ENCODE data around the gene GPR152.
A peak's percentile ranks its signal among the peaks of the same experiment; 100 is the strongest.

GPR152 gene

GRCh38 chr11:67435727-67436458, 16.6 kb downstream of the GPR152 start:
- H3K4me3 ChIP-seq (ENCODE audit: low read depth, low read length) = no peak overlapping the region

GRCh38 chr11:67435031-67435726, 17.4 kb downstream of the GPR152 start:
- no peak overlapping the region for H3K4me3 ChIP-seq (ENCODE audit: low read depth, low read length)
- H3K9me3 ChIP-seq (ENCODE audit: severe bottlenecking) = no peaks in the 10 kb centered on the region
- no peak for DNase-seq
- no peak overlapping the region for H3K27ac ChIP-seq
- no peak for TF ChIP-seq CTCF (IDR thresholded peaks at IDR 0.05; ENCODE audit: low read depth, low read length)
- no peaks in the 10 kb centered on the region for H3K27me3 ChIP-seq (ENCODE audit: insufficient read depth, low read depth, severe bottlenecking)
- peaks cover 82% of the 10 kb centered on the region for H3K36me3 ChIP-seq

More at GRCh38 chr11:67435727-67436458, 16.6 kb downstream of the GPR152 start:
- Histone ChIP-seq H3K9me3 (ENCODE audit: severe bottlenecking) (no peaks in the 10 kb centered on the region), H3K36me3 (peaks cover 82% of the 10 kb centered on the region), H3K27ac (peak overlapping the region; percentile 25), H3K27me3 (ENCODE audit: insufficient read depth, low read depth, severe bottlenecking) (no peaks in the 10 kb centered on the region)
- no peak for DNase-seq
- TF ChIP-seq CTCF (IDR thresholded peaks at IDR 0.05; ENCODE audit: low read depth, low read length) = no peak

- Histone ChIP-seq H3K27ac (no peak overlapping the region), H3K4me3 (ENCODE audit: low read depth, low read length) (no peak overlapping the region), H3K27me3 (ENCODE audit: insufficient read depth, low read depth, severe bottlenecking) (no peaks in the 10 kb centered on the region), H3K9me3 (ENCODE audit: severe bottlenecking) (no peaks in the 10 kb centered on the region), H3K36me3 (peaks cover 82% of the 10 kb centered on the region)
- no peak for TF ChIP-seq CTCF (IDR thresholded peaks at IDR 0.05; ENCODE audit: low read depth, low read length)
- DNase-seq = no peak
These were observed 18.1 kb downstream of the GPR152 start for GRCh38 chr11:67434395-67434881.

GRCh38 chr11:67433536-67434394, 18.8 kb downstream of the GPR152 start:
- H3K36me3 ChIP-seq = peaks cover 79% of the 10 kb centered on the region
- no peaks in the 10 kb centered on the region for H3K9me3 ChIP-seq (ENCODE audit: severe bottlenecking)
- H3K4me3 ChIP-seq (ENCODE audit: low read depth, low read length) = no peak overlapping the region
- DNase-seq = no peak
- H3K27ac ChIP-seq = no peak overlapping the region
- H3K27me3 ChIP-seq (ENCODE audit: insufficient read depth, low read depth, severe bottlenecking) = no peaks in the 10 kb centered on the region
- no peak for TF ChIP-seq CTCF (IDR thresholded peaks at IDR 0.05; ENCODE audit: low read depth, low read length)

- no peak overlapping the region for H3K27ac ChIP-seq
- DNase-seq = no peak
These were observed 19.7 kb downstream of the GPR152 start for GRCh38 chr11:67432655-67433349.

More at GRCh38 chr11:67432655-67433349, 19.7 kb downstream of the GPR152 start:
- H3K36me3 ChIP-seq = peaks cover 73% of the 10 kb centered on the region
- H3K4me3 ChIP-seq (ENCODE audit: low read depth, low read length) = no peak overlapping the region
- no peak for TF ChIP-seq CTCF (IDR thresholded peaks at IDR 0.05; ENCODE audit: low read depth, low read length)
- H3K27me3 ChIP-seq (ENCODE audit: insufficient read depth, low read depth, severe bottlenecking) = no peaks in the 10 kb centered on the region
- no peaks in the 10 kb centered on the region for H3K9me3 ChIP-seq (ENCODE audit: severe bottlenecking)

Measured in WERI-Rb-1 (cell line).